Frontal cortex (tissue), 4 donors: ENCODE results near the gene ZBED5. TPM values are rescaled to one million over a fixed set of nuclear protein-coding genes. Genes with fewer than 3 reads are reported as not detected.
A peak's percentile ranks its signal among the peaks of the same experiment; 100 is the strongest.
"Not testable (repeated sequence)": the region's sequence is repeated elsewhere in the genome, so short reads cannot be mapped to it uniquely, and the experiment has no call there.

ENCODE experiments used
- DNase-seq, 2 donors: peaks; one replicate each; pipeline ENCODE4 v3.0.0; 2012; ENCODE audit warnings: low spot score in 2 of 2
- FAIRE-seq: peaks from 2 replicates; lab custom pipeline; 2012; peaks lifted over from hg19 to GRCh38; lab: Jason Lieb, UNC
- total RNA-seq: library from RNA; depleted of rRNA; stranded (reverse); fragments of >200 nt; gene quantifications from one replicate; pipeline ENCODE4 v1.2.3, GENCODE V29; 2014
- donor health status: control.
- donor health status: control.
- donor health status: control.

ZBED5 gene
- total RNA-seq, 1 donor from 2014 or later, result 67.7 TPM

GRCh38 chr11:10845589-10845988 lies 12.3 kb downstream of the ZBED5 start:
- DNase-seq (no peak), FAIRE-seq (no peak)

- DNase-seq (no peak), FAIRE-seq (no peak)
Observed at GRCh38 chr11:10844796-10845195, 13.1 kb downstream of the ZBED5 start.

DNA sequence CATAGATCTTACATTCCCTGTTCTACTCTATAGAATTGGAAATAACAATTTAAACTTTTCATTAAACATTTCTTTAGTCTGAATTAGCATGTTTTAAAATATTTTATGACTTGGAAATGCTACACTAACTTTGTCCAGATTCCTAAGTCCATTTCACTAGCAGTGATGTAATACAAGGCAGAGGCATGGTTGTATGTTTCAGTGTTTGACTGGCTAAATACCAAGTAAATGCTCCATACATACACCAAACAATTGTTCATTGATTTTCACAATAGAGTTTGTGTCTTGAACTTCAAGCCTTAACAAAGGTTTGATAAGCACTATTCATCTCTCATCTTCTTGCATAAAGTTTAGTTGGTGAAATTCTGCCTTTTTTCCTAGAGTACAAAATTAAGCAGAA lies 13.5 kb downstream of the ZBED5 start:
- FAIRE-seq (no peak), DNase-seq (no peak)

DNA sequence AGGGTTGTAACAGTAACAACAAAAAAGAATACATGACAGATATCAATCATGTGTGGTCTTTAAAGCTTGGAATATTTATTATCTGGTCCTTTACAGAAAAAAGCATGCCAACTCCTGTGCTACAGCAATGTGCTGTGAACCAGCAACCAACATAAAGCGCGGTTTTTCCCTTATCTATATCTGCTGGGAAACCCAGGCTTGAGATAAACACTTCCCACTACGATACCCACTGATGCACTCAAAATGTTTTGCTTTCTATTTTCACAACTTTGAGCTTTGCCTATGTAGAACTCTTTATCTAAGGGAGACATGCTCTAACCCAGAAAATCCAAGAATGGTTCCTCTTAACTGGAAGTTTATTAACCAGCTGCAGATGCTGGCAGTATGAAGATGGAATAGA lies 19.0 kb downstream of the ZBED5 start:
- FAIRE-seq (no peak), DNase-seq (no peak)

GRCh38 chr11:10838083-10838482 lies 19.8 kb downstream of the ZBED5 start:
- no peak for FAIRE-seq
- no peak for DNase-seq

DNA sequence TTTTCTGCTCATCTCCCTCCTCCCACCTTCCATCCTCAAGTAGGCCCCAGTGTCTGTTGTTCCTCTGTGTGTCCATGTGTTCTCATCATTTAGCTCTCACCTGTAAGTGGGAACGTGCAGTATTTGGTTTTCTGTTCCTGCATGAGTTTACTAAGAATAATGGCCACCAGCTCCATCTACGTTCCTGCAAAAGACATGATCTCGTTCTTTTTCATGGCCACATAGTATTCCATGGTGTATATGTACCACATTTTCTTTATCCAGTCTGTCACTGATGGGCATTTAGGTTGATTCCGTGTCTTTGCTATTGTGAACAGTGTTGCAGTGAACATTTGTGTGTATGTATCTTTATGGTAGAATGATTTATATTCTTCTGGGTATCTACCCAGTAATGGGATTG lies 21.0 kb downstream of the ZBED5 start:
- DNase-seq, FAIRE-seq: not testable (repeated sequence)

DNA sequence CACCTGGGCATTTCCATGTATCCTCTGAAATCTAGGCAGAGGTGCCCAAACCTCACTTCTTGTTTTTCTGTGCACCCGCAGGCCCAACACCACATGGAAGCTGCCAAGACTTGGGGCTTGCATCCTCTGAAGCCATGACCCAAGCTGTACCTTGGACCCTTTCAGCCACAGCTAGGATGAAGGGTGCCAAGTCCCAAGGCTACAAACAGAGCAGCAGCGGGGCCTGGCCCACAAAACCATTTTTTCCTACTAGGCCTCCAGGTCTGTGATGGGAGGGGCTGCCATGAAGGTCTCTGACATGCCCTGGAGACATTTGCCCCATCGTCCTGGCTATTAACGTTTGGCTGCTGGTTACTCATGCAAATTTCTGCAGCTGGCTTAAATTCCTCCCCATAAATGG lies 28.7 kb downstream of the ZBED5 start:
- FAIRE-seq, result no peak
- DNase-seq, result no peak

DNA sequence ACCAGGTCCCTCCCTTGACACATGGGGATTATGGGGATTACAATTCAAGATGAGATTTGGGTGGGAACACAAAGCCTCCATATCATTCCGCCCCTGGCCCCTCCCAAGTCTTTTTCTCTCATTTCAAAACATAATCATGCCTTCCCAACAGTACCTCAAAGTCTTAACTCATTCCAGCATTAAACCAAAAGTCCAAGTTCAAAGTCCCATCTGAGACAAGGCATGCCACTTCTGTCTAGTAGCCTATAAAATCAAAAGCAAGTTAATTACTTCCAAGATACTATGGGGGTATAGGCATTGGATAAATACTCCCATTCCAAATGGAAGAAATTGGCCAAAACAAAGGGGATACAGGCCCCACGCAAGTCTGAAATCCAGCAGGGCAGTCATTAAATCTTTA lies 29.5 kb downstream of the ZBED5 start:
- FAIRE-seq, result no peak

DNA sequence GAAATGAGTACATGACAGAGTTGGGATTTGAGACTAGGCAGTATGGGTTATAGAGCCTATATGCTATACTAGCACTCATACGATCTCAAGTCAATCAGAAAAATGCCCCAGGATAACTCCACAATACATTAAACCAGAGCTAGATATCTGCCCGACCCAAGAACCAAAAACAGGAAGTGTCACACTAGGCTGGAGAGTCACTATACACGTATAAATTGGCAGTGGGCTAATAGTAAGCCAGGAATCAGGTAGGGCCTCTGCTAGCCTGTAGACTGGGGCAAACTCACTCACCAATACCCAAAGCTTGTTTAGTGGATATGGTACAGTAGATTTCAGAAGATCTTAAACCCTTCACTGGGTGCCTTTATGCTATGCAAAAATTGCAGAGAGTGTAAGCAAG lies 33.0 kb downstream of the ZBED5 start:
- FAIRE-seq, result no peak
- no peak for DNase-seq

More for the DNA sequence above, 29.5 kb downstream of the ZBED5 start:
- no peak for DNase-seq

GRCh38 chr11:10823152-10823579 lies 34.7 kb downstream of the ZBED5 start:
- DNase-seq (no peak), FAIRE-seq (no peak)

DNA sequence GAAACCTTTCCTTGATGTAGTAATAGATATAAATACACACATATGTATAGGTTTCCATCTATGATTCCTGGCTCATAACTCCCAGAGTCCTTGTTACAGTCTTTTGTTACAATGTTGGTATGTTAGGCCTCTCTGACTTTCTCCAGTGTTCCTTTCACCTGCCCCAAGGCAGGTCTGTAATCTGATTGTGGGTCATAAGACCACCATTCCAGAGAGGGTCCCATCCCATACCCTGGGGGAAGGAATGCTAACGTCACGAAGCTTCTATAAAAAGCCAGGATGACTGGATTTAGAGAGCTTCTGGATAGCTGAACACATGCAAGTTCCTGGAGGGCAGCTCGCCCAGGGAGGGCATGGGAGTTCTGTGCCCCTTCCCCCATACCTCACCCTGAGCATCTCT lies 35.4 kb downstream of the ZBED5 start:
- not testable (repeated sequence) for FAIRE-seq, DNase-seq

DNA sequence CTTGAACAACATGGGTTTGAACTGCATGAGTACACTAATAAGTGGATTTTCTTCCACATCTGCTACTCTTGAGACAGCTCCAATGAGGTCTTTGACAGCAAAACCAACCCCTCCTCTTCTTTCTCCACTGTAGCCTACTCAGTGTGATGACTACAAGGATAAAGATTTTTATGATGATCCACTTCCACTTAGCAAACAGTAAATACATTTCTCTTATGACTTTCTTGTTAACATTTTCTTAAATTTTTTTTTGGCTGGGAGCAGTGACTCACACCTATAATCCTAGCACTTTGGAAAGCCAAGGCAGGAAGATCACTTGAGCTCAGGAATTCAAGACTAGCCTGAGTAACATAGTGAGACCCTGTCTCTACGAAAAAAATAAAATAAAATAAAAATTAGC lies 39.3 kb downstream of the ZBED5 start:
- no peak for FAIRE-seq
- no peak for DNase-seq

DNA sequence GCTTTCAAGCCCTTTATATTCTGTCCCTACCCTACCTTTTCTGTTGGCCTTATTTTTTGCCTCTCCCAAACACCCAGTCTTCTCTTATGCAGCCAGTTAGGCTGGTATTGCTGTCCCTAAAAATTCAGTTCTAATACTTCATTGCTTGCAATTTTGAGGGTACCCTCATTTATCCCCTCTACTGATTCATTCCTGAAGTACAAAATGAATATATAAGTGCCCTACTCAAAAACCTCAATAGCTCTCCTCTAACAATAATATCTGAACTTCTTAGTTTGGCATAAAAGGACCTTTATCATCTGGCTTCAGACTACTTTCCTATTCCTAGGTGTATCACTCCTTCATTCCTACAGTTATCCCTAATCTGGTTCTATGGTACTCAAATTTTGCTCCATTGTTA lies 43.9 kb downstream of the ZBED5 start:
- no peak for DNase-seq
- FAIRE-seq, result no peak

- FAIRE-seq, result no peak
Observed at GRCh38 chr11:10809373-10810160, 48.3 kb downstream of the ZBED5 start.

DNA sequence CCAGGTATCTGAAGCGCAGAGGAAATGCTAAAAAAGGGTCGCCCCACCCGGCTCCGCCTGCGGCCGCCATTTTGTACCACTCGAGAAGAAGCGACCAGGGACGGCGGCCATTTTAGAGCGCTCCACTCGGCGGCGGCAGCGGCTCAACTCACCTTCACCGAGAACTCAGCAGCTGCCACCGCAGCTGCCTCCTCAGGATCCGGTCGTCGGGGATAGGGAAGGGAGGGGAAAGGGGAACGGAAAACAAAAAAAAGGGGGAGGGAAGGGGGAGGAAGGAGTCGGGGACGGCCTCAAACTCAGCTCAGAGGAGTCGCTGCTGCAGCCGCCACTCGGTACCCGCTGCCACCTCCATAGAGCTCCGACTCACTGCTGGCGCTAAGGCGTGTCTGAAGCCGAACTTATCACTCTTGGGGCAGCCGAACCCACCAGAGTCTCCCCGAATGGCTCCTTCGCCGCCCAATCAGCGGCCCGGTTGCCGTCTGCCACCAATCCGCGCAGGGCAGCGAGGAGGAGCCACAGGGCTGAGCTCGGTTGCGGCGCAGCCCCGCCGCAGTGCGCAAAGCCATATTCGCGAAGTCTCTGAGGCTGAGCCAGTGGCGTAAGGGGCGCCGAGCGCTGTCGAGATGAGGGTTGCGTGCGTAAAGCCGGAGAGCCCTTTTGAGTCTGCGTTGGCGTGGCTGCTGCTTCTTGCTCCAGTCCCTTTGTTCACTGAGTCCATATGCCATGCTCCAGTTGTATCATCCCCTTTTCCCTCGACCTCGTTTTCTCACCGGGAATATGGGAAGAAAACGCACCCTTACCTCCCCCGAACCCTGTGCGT lies 49.1 kb downstream of the ZBED5 start, which contains the start of gene EIF4G2:
Gene EIF4G2 (minus strand): TSS at position 374 of the 820 bp plus-strand sequence.
- FAIRE-seq, result peak; percentile 51
- DNase-seq, result peak; percentile 96 to 98

More at GRCh38 chr11:10809373-10810160, 48.3 kb downstream of the ZBED5 start:
- DNase-seq, result peak; percentile 23 to 31

DNA sequence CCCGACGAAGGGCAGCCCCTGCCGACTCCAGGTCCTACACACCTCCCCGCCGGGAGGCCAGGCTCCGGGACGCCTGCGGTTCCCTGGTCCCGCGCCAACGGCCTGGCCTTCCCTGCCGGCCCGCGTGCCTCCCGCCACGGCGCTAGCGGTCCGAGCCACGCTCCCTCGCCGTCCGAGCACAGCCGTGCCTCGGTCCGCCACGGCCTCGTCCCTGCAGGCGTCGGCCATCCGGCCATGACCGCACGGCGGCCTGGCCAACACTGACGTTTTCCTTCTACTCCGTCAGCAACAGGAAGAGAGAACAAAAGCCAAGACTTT lies 49.7 kb downstream of the ZBED5 start:
- no peak for FAIRE-seq
- DNase-seq, result peak; percentile 46 to 55

GRCh38 chr11:10807493-10808234 lies 50.2 kb downstream of the ZBED5 start:
- DNase-seq (peak; percentile 48 to 49), FAIRE-seq (no peak)

DNA sequence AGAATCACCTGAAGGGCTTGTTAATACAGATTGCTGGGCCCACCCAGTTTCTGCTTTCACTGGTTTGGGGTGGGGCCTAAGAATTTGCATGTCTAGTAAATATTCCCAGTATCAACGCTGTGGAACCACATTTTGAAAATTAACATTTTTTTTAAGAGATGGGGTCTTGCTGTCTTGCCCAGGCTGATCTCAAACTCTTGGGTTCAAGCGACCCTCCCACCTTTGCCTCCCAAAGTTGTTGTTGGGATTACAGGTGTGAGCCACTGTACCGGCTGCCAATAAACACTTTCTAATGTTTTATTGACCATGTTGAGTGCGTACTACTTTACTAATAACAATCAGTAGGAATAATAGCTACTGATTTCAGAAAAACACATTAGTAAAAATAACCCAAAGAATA lies 51.6 kb downstream of the ZBED5 start:
- FAIRE-seq, result no peak

DNA sequence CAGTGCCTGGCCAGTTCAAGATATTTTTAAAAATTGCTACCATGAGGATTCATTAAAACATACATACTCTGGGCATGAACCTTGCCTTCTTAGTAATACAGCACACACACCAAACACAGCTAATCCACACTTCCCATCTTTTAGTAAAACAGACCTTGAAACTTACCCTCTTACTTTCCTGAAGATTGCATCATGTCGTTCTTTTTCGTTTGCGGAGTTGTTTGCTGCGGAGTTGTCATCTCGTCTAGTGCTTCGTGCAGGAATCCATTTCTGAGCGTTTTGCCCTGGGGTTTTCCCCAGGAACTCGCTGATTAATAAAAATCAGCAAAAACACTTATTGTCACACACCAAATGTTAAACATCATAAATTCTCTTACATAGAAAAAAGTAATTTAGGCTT lies 52.1 kb downstream of the ZBED5 start:
- FAIRE-seq, result no peak
- no peak for DNase-seq

More for the DNA sequence above, 51.6 kb downstream of the ZBED5 start:
- DNase-seq, result no peak

- FAIRE-seq (no peak), DNase-seq (no peak)
Observed at GRCh38 chr11:10803676-10804075, 54.2 kb downstream of the ZBED5 start.
